GM06990 (cell line): Measurements from ENCODE around the gene UBE2S.

Experiments used
- DNase-seq: peaks from one replicate; pipeline ENCODE4 v3.0.0-alpha.2; 2011; ENCODE audit not compliant: insufficient read length; ENCODE audit errors: extremely low read depth
- H3K27me3 ChIP-seq: replicated peaks from 2 replicates; pipeline ENCODE4 v1.6.0; 2011; ENCODE audit warnings: low read length; ENCODE audit not compliant: control insufficient read depth, insufficient read depth
- H3K36me3 ChIP-seq: 2 replicates; pipeline ENCODE4 v1.5.1; 2011; ENCODE audit warnings: low read length; ENCODE audit not compliant: control insufficient read depth, insufficient read depth
- H3K4me3 ChIP-seq: replicated peaks from 2 replicates; pipeline ENCODE4 v1.5.1; 2011; ENCODE audit warnings: low read depth, mild to moderate bottlenecking, control low read depth, low read length
- TF ChIP-seq, protein P1 (sequence below): IDR thresholded peaks from 2 replicates; pipeline ENCODE4 v1.5.1; 2011; ENCODE audit warnings: low read length, control low read depth, mild to moderate bottlenecking, inconsistent platforms; ENCODE audit not compliant: insufficient read depth, poor library complexity, severe bottlenecking

The UBE2S gene

GRCh38 chr19:55389386-55390317 is 17.9 kb downstream of the UBE2S start:
- H3K4me3 ChIP-seq: no peak overlapping the region
- H3K36me3 ChIP-seq: peaks cover 40% of the 10 kb centered on the region
- TF ChIP-seq, protein P1, sequence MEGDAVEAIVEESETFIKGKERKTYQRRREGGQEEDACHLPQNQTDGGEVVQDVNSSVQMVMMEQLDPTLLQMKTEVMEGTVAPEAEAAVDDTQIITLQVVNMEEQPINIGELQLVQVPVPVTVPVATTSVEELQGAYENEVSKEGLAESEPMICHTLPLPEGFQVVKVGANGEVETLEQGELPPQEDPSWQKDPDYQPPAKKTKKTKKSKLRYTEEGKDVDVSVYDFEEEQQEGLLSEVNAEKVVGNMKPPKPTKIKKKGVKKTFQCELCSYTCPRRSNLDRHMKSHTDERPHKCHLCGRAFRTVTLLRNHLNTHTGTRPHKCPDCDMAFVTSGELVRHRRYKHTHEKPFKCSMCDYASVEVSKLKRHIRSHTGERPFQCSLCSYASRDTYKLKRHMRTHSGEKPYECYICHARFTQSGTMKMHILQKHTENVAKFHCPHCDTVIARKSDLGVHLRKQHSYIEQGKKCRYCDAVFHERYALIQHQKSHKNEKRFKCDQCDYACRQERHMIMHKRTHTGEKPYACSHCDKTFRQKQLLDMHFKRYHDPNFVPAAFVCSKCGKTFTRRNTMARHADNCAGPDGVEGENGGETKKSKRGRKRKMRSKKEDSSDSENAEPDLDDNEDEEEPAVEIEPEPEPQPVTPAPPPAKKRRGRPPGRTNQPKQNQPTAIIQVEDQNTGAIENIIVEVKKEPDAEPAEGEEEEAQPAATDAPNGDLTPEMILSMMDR: no peak
- H3K27me3 ChIP-seq: no peaks in the 10 kb centered on the region
- DNase-seq: no peak

DNA sequence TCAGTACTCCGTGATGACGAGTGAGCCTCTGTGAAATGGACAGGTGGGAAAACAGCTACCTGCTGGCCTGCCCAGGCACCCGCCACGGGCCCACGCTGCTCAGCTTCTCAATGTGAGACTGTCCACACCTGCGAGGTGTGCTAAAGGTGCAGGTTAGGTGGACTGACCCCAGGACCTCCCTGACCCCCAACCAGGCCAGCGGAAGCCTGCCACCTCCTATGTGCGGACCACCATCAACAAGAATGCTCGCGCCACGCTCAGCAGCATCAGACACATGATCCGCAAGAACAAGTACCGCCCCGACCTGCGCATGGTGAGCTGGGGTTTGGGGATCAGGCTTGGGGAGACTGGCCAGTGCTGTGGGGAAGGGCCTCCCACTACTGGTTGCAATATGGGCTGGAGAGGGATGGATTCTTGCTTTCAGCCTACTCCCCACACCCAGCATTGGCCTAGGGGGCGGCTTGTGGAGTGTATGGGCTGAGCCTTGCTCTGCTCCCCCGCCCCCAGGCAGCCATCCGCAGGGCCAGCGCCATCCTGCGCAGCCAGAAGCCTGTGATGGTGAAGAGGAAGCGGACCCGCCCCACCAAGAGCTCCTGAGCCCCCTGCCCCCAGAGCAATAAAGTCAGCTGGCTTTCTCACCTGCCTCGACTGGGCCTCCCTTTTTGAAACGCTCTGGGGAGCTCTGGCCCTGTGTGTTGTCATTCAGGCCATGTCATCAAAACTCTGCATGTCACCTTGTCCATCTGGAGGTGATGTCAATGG is 19.7 kb downstream of the UBE2S start:
- TF ChIP-seq, protein P1: no peak
- Histone ChIP-seq H3K4me3 (peak overlapping the region; percentile 90), H3K27me3 (no peaks in the 10 kb centered on the region), H3K36me3 (peaks cover 40% of the 10 kb centered on the region)
- no peak for DNase-seq

GRCh38 chr19:55386493-55386971 is 21.1 kb downstream of the UBE2S start:
- H3K4me3 ChIP-seq: peak overlapping the region; percentile 90
- DNase-seq: no peak
- TF ChIP-seq, protein P1: no peak
- H3K27me3 ChIP-seq: no peaks in the 10 kb centered on the region
- peaks cover 40% of the 10 kb centered on the region for H3K36me3 ChIP-seq

GRCh38 chr19:55385724-55386492 is 21.7 kb downstream of the UBE2S start, which contains the start of gene RPL28:
RPL28 (plus strand) TSS chr19:55385932; CDS start chr19:55386358, 426 bp downstream.
- no peaks in the 10 kb centered on the region for H3K27me3 ChIP-seq
- peaks cover 35% of the 10 kb centered on the region for H3K36me3 ChIP-seq
- peak within 1 kb of the TSS; percentile 90 for H3K4me3 ChIP-seq
- peak; percentile 95 for DNase-seq
- TF ChIP-seq, protein P1: no peak
